Lower lobe of right lung (tissue), 2 donors: ENCODE data around the gene PRKG1. TPM values are rescaled to one million over a fixed set of nuclear protein-coding genes. Genes with fewer than 3 reads are reported as not detected.
"Not testable (repeated sequence)": the region's sequence is repeated elsewhere in the genome, so short reads cannot be mapped to it uniquely, and the experiment has no call there.

Source experiments
- ATAC-seq, 2 donors: fragments of 200-7000 bp; cut with Tn5 transposase; one replicate each; pipeline ENCODE4 v1.9.1; 2020 to 2022; ENCODE audit warnings: mild to moderate bottlenecking in 2 of 2, moderate library complexity in 2 of 2
- DNase-seq: peaks from one replicate; pipeline ENCODE4 v3.0.0-alpha.2; 2020
- H3K27ac ChIP-seq: fragments of 200-600 bp; one replicate; pipeline ENCODE4 v1.8.0; 2022
- H3K27me3 ChIP-seq: fragments of 200-600 bp; one replicate; pipeline ENCODE4 v1.8.0; 2022; ENCODE audit warnings: low read depth
- H3K36me3 ChIP-seq: fragments of 200-600 bp; one replicate; pipeline ENCODE4 v1.8.0; 2022; ENCODE audit warnings: mild to moderate bottlenecking
- H3K4me1 ChIP-seq: fragments of 200-600 bp; one replicate; pipeline ENCODE4 v1.8.0; 2022
- H3K4me3 ChIP-seq: fragments of 200-600 bp; one replicate; pipeline ENCODE4 v1.8.0; 2022; ENCODE audit warnings: mild to moderate bottlenecking
- H3K9me3 ChIP-seq: fragments of 200-600 bp; one replicate; pipeline ENCODE4 v1.8.0; 2022
- intact Hi-C: fragments of 100-400 bp; cut with DNase I; formaldehyde crosslinking; loops from one replicate; pipeline ENCODE4 v1.11.0; 2022
- total RNA-seq: library from RNA; stranded (reverse); fragmentation: NEBNext Ultra II Directional; extraction: Animal tissue kit (Norgen Biotek cat#: 25700); gene quantifications from one replicate; pipeline ENCODE4 v1.2.1, GENCODE V29; 2021
- TF ChIP-seq, protein P1 (sequence below): fragments of 200-600 bp; IDR thresholded peaks from one replicate; pipeline ENCODE4 v1.8.0; 2022; ENCODE audit warnings: antibody characterized with exemption, mild to moderate bottlenecking
- donor health status: DM: no; HTN: yes; CAD: no; lungs with severe emphysema.

The PRKG1 gene
- total RNA-seq, 1 donor from 2014 or later, result 23.6 TPM

- H3K27ac ChIP-seq, result no peak overlapping the region
- DNase-seq, result no peak
- no peaks in the 10 kb centered on the region for H3K36me3 ChIP-seq
- no peaks in the 10 kb centered on the region for H3K4me1 ChIP-seq
- no peaks in the 10 kb centered on the region for H3K27me3 ChIP-seq
- no peak overlapping the region for H3K4me3 ChIP-seq
- no peaks in the 10 kb centered on the region for H3K9me3 ChIP-seq
- intact Hi-C loops, result no loop called here
- ATAC-seq, result peak; percentile 14 to 41
- TF ChIP-seq, protein P1, sequence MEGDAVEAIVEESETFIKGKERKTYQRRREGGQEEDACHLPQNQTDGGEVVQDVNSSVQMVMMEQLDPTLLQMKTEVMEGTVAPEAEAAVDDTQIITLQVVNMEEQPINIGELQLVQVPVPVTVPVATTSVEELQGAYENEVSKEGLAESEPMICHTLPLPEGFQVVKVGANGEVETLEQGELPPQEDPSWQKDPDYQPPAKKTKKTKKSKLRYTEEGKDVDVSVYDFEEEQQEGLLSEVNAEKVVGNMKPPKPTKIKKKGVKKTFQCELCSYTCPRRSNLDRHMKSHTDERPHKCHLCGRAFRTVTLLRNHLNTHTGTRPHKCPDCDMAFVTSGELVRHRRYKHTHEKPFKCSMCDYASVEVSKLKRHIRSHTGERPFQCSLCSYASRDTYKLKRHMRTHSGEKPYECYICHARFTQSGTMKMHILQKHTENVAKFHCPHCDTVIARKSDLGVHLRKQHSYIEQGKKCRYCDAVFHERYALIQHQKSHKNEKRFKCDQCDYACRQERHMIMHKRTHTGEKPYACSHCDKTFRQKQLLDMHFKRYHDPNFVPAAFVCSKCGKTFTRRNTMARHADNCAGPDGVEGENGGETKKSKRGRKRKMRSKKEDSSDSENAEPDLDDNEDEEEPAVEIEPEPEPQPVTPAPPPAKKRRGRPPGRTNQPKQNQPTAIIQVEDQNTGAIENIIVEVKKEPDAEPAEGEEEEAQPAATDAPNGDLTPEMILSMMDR, result no peak
Measured at GRCh38 chr10:51683031-51683691, 608.9 kb downstream of the PRKG1 start.

DNA sequence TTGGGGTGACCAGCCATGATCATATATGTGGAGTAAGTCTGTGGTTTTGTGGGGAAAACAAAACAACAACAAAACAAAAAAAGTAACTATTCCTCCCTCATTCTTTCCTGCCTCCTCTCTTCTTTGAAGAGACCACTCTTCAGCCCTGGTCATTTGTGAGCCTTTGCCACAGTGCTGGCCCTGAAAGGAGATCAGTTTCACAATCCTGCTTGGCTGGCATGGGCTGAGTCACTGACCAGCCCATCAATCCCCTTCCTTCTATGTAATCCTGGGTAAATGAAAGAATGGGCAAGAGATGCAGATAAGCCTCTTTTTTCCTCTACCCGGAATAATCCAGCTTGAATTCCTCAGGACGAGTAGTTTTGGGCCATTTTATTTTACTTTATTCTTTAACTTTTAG, 611.5 kb downstream of the PRKG1 start:
- no peak overlapping the region for H3K27ac ChIP-seq
- ATAC-seq (no peak), DNase-seq (no peak)
- intact Hi-C loops, result no loop called here
- H3K27me3 ChIP-seq, result no peaks in the 10 kb centered on the region
- no peaks in the 10 kb centered on the region for H3K36me3 ChIP-seq
- no peaks in the 10 kb centered on the region for H3K4me1 ChIP-seq
- TF ChIP-seq, protein P1, result no peak
- no peaks in the 10 kb centered on the region for H3K9me3 ChIP-seq
- H3K4me3 ChIP-seq, result no peak overlapping the region

GRCh38 chr10:51687296-51687695, 613.0 kb downstream of the PRKG1 start:
- Histone ChIP-seq H3K4me1 (no peaks in the 10 kb centered on the region), H3K27ac (no peak overlapping the region), H3K9me3 (no peaks in the 10 kb centered on the region), H3K27me3 (no peaks in the 10 kb centered on the region), H3K36me3 (no peaks in the 10 kb centered on the region), H3K4me3 (no peak overlapping the region)
- ATAC-seq (no peak), DNase-seq (no peak)
- intact Hi-C loops, result no loop called here
- TF ChIP-seq, protein P1, result no peak

- H3K9me3 ChIP-seq, DNase-seq, ATAC-seq, H3K36me3 ChIP-seq, H3K27me3 ChIP-seq, H3K4me3 ChIP-seq, H3K4me1 ChIP-seq, intact Hi-C loops, H3K27ac ChIP-seq: not testable (repeated sequence)
Measured at GRCh38 chr10:51688826-51689225, 614.5 kb downstream of the PRKG1 start.

GRCh38 chr10:51689536-51689935, 615.2 kb downstream of the PRKG1 start:
- ATAC-seq (no peak), DNase-seq (no peak)
- TF ChIP-seq, protein P1, result no peak
- intact Hi-C loops, result no loop called here
- Histone ChIP-seq H3K27me3 (no peaks in the 10 kb centered on the region), H3K9me3 (no peaks in the 10 kb centered on the region), H3K4me3 (no peak overlapping the region), H3K36me3 (no peaks in the 10 kb centered on the region), H3K4me1 (peaks cover 4% of the 10 kb centered on the region), H3K27ac (no peak overlapping the region)

GRCh38 chr10:51691135-51691534, 616.8 kb downstream of the PRKG1 start:
- DNase-seq (no peak), ATAC-seq (peak in 1 of 2 donors; percentile 31)
- Histone ChIP-seq H3K27me3 (no peaks in the 10 kb centered on the region), H3K27ac (no peak overlapping the region), H3K36me3 (no peaks in the 10 kb centered on the region), H3K4me3 (no peak overlapping the region), H3K4me1 (peaks cover 12% of the 10 kb centered on the region), H3K9me3 (no peaks in the 10 kb centered on the region)
- intact Hi-C loops, result no loop called here
- TF ChIP-seq, protein P1, result no peak
